AG04449 (cell line): ENCODE data around the gene DBH.

Experiments used
- CTCF ChIA-PET: fragments of 350-600 bp; formaldehyde crosslinking; extraction: SDS; loops from one replicate; lab custom pipeline; 2021; ENCODE audit warnings: antibody characterized with exemption; lab: Yijun Ruan, JAX
- POLR2A ChIA-PET: fragments of 400-600, 350-600 bp; formaldehyde crosslinking; extraction: SDS; loops from one replicate; lab custom pipeline; 2020; ENCODE audit warnings: antibody characterized with exemption, inconsistent platforms; lab: Yijun Ruan, JAX
- DNase-seq: peaks from one replicate; pipeline ENCODE4 v3.0.0-alpha.2; 2010; ENCODE audit warnings: low read depth, low spot score
- H3K4me3 ChIP-seq: 2 replicates; pipeline ENCODE4 v1.5.1; 2011; ENCODE audit warnings: low read depth, mild to moderate bottlenecking, control low read depth, low read length
- CTCF ChIP-seq: IDR thresholded peaks from one replicate; pipeline ENCODE4 v1.5.1; 2011; ENCODE audit warnings: mild to moderate bottlenecking, moderate library complexity, low read length, control low read depth, inconsistent platforms; ENCODE audit not compliant: insufficient read depth; ENCODE audit errors: missing control alignments

Gene DBH

GRCh38 chr9:133685653-133686609 is 49.8 kb downstream of the DBH start:
- TF ChIP-seq CTCF = no peak
- CTCF ChIA-PET = no interaction called here
- POLR2A ChIA-PET = no interaction called here
- no peak for DNase-seq
- no peak overlapping the region for H3K4me3 ChIP-seq

- no peak for TF ChIP-seq CTCF
- ChIA-PET POLR2A (no interaction called here), CTCF (no interaction called here)
- no peak for DNase-seq
- no peak overlapping the region for H3K4me3 ChIP-seq
Measured at GRCh38 chr9:133686642-133687575, 50.7 kb downstream of the DBH start.

GRCh38 chr9:133687856-133688761 is 51.9 kb downstream of the DBH start:
- DNase-seq = no peak
- H3K4me3 ChIP-seq = no peak overlapping the region
- ChIA-PET CTCF (no interaction called here), POLR2A (no interaction called here)
- no peak for TF ChIP-seq CTCF

GRCh38 chr9:133689151-133689763 is 53.1 kb downstream of the DBH start:
- DNase-seq = no peak
- no peak overlapping the region for H3K4me3 ChIP-seq
- TF ChIP-seq CTCF = no peak
- ChIA-PET CTCF (no interaction called here), POLR2A (no interaction called here)

GRCh38 chr9:133690081-133690561 is 54.0 kb downstream of the DBH start:
- ChIA-PET CTCF (no interaction called here), POLR2A (no interaction called here)
- DNase-seq = no peak
- TF ChIP-seq CTCF = no peak
- no peak overlapping the region for H3K4me3 ChIP-seq
